ENCODE results near the gene HSF5.

The HSF5 gene

DNA sequence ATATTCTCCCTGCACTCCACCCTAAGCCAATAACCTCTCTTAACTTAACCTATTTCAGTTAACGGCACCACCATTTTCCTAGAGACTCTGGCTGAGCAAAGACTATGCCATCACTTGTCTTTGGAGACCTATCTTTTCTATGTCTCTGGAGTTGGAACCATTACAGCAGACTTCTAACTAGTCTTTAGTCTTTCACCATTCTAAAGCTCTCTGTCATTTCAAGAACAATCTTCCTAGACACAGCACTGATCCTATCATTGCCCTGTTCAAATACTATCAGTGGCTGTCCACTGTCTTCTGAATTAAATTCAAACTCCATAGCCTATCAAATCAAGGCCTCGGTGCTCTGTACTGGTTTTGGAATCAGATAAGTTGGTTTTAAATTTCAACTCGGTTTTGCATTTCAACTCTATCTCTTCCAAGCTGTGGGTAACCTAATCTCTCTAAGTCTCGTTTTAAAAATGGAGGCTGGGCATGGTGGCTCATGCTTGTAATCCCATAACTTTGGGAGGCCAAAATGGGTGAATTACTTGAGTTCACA is 102.8 kb downstream of the HSF5 start:
- H3K4me3 ChIP-seq (ENCODE audit: low read depth, low read length): no peak overlapping the region
- no peaks in the 10 kb centered on the region for H3K27me3 ChIP-seq (ENCODE audit: insufficient read depth, low read depth, severe bottlenecking)
- no peak for DNase-seq
- TF ChIP-seq, protein P1, sequence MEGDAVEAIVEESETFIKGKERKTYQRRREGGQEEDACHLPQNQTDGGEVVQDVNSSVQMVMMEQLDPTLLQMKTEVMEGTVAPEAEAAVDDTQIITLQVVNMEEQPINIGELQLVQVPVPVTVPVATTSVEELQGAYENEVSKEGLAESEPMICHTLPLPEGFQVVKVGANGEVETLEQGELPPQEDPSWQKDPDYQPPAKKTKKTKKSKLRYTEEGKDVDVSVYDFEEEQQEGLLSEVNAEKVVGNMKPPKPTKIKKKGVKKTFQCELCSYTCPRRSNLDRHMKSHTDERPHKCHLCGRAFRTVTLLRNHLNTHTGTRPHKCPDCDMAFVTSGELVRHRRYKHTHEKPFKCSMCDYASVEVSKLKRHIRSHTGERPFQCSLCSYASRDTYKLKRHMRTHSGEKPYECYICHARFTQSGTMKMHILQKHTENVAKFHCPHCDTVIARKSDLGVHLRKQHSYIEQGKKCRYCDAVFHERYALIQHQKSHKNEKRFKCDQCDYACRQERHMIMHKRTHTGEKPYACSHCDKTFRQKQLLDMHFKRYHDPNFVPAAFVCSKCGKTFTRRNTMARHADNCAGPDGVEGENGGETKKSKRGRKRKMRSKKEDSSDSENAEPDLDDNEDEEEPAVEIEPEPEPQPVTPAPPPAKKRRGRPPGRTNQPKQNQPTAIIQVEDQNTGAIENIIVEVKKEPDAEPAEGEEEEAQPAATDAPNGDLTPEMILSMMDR (IDR thresholded peaks at IDR 0.05; ENCODE audit: low read depth, low read length): no peak
- H3K9me3 ChIP-seq (ENCODE audit: severe bottlenecking): no peaks in the 10 kb centered on the region
- H3K36me3 ChIP-seq: no peaks in the 10 kb centered on the region
- no peak overlapping the region for H3K27ac ChIP-seq

DNA sequence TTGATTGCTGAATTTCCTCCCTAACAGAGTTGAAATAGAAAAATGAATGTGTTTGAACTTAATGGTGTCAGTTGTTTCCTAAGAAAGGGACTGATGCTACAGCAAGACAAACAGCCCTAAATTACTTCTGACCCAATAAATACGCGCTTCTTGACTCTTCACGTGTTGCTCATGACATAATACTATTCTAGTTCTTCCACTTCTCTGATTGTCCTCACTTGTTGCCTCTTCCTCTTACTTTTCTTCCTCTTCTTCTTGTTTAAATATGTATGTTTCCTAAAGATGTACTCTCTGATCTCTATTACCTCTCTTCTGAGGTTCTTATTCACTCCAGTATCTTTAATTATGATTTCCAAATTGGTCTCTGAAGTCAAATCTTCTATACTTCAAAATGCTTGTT is 103.3 kb downstream of the HSF5 start:
- no peak for DNase-seq
- no peaks in the 10 kb centered on the region for H3K27me3 ChIP-seq (ENCODE audit: insufficient read depth, low read depth, severe bottlenecking)
- H3K27ac ChIP-seq: no peak overlapping the region
- H3K9me3 ChIP-seq (ENCODE audit: severe bottlenecking): no peaks in the 10 kb centered on the region
- H3K36me3 ChIP-seq: no peaks in the 10 kb centered on the region
- TF ChIP-seq, protein P1 (IDR thresholded peaks at IDR 0.05; ENCODE audit: low read depth, low read length): no peak
- H3K4me3 ChIP-seq (ENCODE audit: low read depth, low read length): no peak overlapping the region

DNA sequence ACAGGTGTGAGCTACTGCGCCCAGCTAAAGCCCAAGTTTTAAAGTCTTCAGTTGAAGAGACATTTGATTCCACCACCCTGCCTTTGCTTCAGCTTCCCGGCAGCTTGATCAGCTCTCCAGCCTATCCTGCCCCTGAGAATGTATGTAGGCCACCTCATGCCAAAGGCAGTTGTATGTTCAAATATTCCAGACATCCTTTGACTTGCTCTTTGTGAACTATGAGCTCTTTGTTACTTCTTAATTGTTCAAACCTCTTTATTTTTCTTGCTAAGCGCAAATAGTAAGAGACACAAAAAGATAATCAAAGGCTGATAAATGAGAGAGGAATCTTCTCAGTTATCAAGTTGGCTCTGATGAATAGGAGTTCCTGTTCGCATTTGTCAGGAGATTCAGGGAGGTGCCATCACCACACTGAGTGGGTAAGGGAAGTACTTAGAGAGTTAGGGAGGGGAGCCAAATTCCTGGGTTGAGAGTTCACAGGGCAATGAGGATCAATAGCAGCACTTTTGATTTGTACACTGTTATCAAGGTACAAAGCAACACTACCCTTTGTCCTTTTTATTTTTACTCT is 104.2 kb downstream of the HSF5 start:
- H3K27ac ChIP-seq: no peak overlapping the region
- H3K36me3 ChIP-seq: no peaks in the 10 kb centered on the region
- TF ChIP-seq, protein P1 (IDR thresholded peaks at IDR 0.05; ENCODE audit: low read depth, low read length): no peak
- H3K9me3 ChIP-seq (ENCODE audit: severe bottlenecking): no peaks in the 10 kb centered on the region
- no peaks in the 10 kb centered on the region for H3K27me3 ChIP-seq (ENCODE audit: insufficient read depth, low read depth, severe bottlenecking)
- DNase-seq: no peak
- no peak overlapping the region for H3K4me3 ChIP-seq (ENCODE audit: low read depth, low read length)

DNA sequence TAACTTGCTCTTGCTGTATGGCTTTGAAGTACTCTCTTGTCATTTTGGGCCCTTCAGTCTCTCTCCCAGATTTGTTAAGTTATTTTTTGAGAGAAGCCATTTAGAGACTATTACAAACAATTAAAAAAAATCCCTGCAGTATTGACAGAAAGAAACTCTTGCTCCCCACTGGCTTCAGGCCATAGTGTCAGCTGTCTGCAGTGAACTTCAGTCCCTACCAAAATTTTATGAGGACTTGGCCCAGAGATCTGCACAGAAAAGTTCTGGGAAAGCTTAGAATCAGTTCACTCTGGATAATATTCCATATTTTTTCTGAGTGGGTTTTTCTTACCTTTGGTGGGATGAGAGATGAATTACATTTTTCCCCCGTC is 105.4 kb downstream of the HSF5 start:
- Histone ChIP-seq H3K36me3 (no peaks in the 10 kb centered on the region), H3K27ac (no peak overlapping the region), H3K4me3 (ENCODE audit: low read depth, low read length) (no peak overlapping the region), H3K9me3 (ENCODE audit: severe bottlenecking) (no peaks in the 10 kb centered on the region), H3K27me3 (ENCODE audit: insufficient read depth, low read depth, severe bottlenecking) (no peaks in the 10 kb centered on the region)
- DNase-seq: no peak
- TF ChIP-seq, protein P1 (IDR thresholded peaks at IDR 0.05; ENCODE audit: low read depth, low read length): no peak

DNA sequence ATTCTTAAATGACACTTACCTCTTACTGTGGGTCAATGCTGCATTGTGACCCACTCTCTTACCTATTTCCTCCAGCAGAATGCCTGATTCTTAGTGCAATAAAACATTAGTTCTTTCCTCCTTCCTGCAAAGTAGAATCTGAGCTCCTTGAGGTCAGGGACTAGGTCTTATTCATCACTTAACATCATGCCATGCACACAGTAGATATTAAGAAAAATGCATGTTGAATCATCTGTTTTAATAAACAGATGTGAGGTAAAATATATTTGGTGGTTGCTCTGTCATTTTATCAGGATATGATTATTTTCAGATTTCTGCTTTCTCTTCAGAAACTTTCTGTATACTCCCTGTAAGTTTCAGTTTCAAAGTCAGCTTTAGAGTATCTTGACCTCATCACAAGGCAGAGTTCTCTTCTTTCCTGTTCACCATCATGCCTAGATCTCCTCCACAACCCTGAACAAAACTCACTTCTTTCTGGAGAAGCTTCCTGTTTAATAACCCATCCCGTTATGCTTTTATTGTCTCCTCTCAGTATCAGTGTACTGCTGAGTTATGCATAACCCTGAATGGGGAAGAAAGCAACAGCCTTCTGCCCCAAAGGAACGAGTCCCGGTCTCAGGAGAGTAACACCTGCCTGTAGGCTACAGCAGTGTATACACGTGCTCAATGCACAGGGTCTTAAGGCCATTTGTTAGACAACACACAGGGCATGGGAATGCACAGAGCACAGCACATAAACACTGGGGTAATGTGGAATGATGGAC is 105.9 kb downstream of the HSF5 start:
- Histone ChIP-seq H3K36me3 (no peaks in the 10 kb centered on the region), H3K27me3 (ENCODE audit: insufficient read depth, low read depth, severe bottlenecking) (no peaks in the 10 kb centered on the region), H3K9me3 (ENCODE audit: severe bottlenecking) (no peaks in the 10 kb centered on the region), H3K27ac (no peak overlapping the region), H3K4me3 (ENCODE audit: low read depth, low read length) (no peak overlapping the region)
- no peak for DNase-seq
- TF ChIP-seq, protein P1 (IDR thresholded peaks at IDR 0.05; ENCODE audit: low read depth, low read length): no peak

Data from WERI-Rb-1 (cell line).